ENCODE measurements around the gene UQCC5. TPM values are rescaled to one million over a fixed set of nuclear protein-coding genes. Genes with fewer than 3 reads are reported as not detected.

The UQCC5 gene
- total RNA-seq, 1 donor from 2014 or later, result 18.6 TPM

- Mint-ChIP-seq H3K4me3 (ENCODE audit: unreplicated experiment) (no peak overlapping the region), H3K4me1 (ENCODE audit: unreplicated experiment) (peaks cover 5% of the 10 kb centered on the region), H3K9me3 (ENCODE audit: unreplicated experiment) (no peaks in the 10 kb centered on the region), H3K36me3 (ENCODE audit: unreplicated experiment) (peaks cover 25% of the 10 kb centered on the region), H3K27ac (ENCODE audit: unreplicated experiment) (no peak overlapping the region), H3K27me3 (ENCODE audit: unreplicated experiment) (no peaks in the 10 kb centered on the region)
- no peak for DNase-seq (ENCODE audit: extremely low spot score, unreplicated experiment)
- TF ChIP-seq, protein P1, sequence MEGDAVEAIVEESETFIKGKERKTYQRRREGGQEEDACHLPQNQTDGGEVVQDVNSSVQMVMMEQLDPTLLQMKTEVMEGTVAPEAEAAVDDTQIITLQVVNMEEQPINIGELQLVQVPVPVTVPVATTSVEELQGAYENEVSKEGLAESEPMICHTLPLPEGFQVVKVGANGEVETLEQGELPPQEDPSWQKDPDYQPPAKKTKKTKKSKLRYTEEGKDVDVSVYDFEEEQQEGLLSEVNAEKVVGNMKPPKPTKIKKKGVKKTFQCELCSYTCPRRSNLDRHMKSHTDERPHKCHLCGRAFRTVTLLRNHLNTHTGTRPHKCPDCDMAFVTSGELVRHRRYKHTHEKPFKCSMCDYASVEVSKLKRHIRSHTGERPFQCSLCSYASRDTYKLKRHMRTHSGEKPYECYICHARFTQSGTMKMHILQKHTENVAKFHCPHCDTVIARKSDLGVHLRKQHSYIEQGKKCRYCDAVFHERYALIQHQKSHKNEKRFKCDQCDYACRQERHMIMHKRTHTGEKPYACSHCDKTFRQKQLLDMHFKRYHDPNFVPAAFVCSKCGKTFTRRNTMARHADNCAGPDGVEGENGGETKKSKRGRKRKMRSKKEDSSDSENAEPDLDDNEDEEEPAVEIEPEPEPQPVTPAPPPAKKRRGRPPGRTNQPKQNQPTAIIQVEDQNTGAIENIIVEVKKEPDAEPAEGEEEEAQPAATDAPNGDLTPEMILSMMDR (IDR thresholded peaks at IDR 0.05), result no peak
Observed at GRCh38 chr3:52544937-52545336, 8.5 kb downstream of the UQCC5 start.

DNA sequence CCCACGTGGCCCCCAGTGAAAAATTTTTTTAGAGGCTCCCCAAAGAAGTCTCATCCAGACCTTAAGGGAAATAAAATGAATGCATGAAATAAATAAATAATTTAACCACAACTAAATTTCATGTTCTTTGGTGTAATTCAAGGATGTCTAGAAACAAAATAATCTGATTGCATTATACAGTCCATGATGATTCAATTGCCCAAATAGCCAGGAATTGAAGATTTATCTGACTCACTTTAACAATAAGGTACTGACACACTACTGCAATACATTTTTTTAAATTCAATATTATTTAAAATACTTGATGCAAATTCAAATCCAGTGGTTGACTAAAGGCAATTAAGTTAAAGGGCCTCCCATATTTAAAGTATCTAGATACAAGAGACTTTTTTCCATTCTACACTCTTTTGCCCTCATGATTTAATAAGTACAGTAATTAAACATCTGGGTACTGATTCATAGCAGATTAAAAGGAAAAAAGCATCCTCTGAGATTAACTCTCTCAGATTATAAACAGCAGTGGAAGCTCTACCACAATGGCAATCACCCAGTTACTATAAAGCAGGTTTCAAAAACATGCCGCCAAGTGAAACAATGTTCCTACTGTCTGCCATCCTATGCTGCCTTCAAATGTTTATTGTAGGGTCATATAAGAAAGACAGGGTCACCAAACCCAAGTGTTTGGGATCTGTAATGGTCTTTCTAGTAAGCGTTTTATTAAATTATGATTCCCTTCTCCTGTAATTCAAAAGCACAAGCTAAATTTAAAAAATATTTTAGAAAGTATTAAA is 9.9 kb downstream of the UQCC5 start:
- H3K9me3 Mint-ChIP-seq (ENCODE audit: unreplicated experiment), result no peaks in the 10 kb centered on the region
- TF ChIP-seq, protein P1 (IDR thresholded peaks at IDR 0.05), result no peak
- DNase-seq (ENCODE audit: extremely low spot score, unreplicated experiment), result no peak
- no peaks in the 10 kb centered on the region for H3K27me3 Mint-ChIP-seq (ENCODE audit: unreplicated experiment)
- H3K27ac Mint-ChIP-seq (ENCODE audit: unreplicated experiment), result no peak overlapping the region
- peaks cover 3% of the 10 kb centered on the region for H3K4me1 Mint-ChIP-seq (ENCODE audit: unreplicated experiment)
- no peak overlapping the region for H3K4me3 Mint-ChIP-seq (ENCODE audit: unreplicated experiment)
- H3K36me3 Mint-ChIP-seq (ENCODE audit: unreplicated experiment), result peaks cover 25% of the 10 kb centered on the region

DNA sequence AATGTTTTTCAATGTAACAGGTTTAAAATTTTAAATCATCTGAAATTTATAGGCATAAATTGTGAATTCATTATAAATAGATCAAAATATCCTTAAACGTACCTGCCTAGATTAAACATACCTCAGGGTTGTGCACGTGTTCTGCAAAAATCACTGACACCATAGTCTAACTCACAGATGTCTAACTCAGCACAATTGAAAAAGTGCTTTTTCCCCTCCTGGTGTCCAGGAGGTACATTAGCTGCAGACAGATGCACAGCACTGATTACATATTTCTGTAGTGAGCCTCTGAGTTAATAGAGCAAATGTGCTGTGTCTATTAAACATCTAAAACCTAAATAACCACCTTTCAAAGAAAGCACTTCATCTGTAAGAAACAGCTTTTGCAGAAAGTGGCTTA is 10.7 kb downstream of the UQCC5 start:
- no peak for DNase-seq (ENCODE audit: extremely low spot score, unreplicated experiment)
- Mint-ChIP-seq H3K27ac (ENCODE audit: unreplicated experiment) (no peak overlapping the region), H3K27me3 (ENCODE audit: unreplicated experiment) (no peaks in the 10 kb centered on the region), H3K9me3 (ENCODE audit: unreplicated experiment) (no peaks in the 10 kb centered on the region), H3K36me3 (ENCODE audit: unreplicated experiment) (peaks cover 30% of the 10 kb centered on the region), H3K4me1 (ENCODE audit: unreplicated experiment) (peaks cover 3% of the 10 kb centered on the region), H3K4me3 (ENCODE audit: unreplicated experiment) (no peak overlapping the region)
- TF ChIP-seq, protein P1 (IDR thresholded peaks at IDR 0.05), result no peak

DNA sequence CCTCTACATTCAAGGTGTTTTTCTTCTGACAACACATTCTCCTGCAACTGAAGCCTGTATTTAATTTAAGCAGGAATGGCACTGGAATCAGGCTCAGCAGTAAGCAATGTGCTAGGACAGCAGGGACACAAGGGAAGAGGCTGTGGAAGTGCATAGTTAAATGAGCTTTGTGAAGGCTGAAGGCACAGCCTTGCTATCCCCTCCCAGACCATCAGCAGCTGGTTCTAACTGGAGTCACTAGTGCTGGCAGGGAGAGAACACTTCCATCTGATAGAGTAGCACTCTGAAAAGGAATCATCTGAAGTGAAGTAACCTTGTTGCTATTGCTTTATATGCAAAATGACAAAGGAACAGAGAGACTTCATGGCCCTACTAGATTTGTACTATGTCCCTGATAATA is 14.7 kb downstream of the UQCC5 start:
- H3K27me3 Mint-ChIP-seq (ENCODE audit: unreplicated experiment), result no peaks in the 10 kb centered on the region
- peaks cover 12% of the 10 kb centered on the region for H3K4me1 Mint-ChIP-seq (ENCODE audit: unreplicated experiment)
- peak overlapping the region; percentile 18 for H3K27ac Mint-ChIP-seq (ENCODE audit: unreplicated experiment)

GRCh38 chr3:52552089-52552488 is 15.7 kb downstream of the UQCC5 start:
- Mint-ChIP-seq H3K36me3 (ENCODE audit: unreplicated experiment) (peaks cover 35% of the 10 kb centered on the region), H3K27ac (ENCODE audit: unreplicated experiment) (no peak overlapping the region), H3K9me3 (ENCODE audit: unreplicated experiment) (no peaks in the 10 kb centered on the region), H3K27me3 (ENCODE audit: unreplicated experiment) (no peaks in the 10 kb centered on the region), H3K4me3 (ENCODE audit: unreplicated experiment) (no peak overlapping the region), H3K4me1 (ENCODE audit: unreplicated experiment) (peaks cover 14% of the 10 kb centered on the region)
- TF ChIP-seq, protein P1 (IDR thresholded peaks at IDR 0.05), result no peak
- no peak for DNase-seq (ENCODE audit: extremely low spot score, unreplicated experiment)

More for the DNA sequence above, 14.7 kb downstream of the UQCC5 start:
- DNase-seq (ENCODE audit: extremely low spot score, unreplicated experiment), result no peak
- TF ChIP-seq, protein P1 (IDR thresholded peaks at IDR 0.05), result no peak
- H3K9me3 Mint-ChIP-seq (ENCODE audit: unreplicated experiment), result no peaks in the 10 kb centered on the region
- H3K36me3 Mint-ChIP-seq (ENCODE audit: unreplicated experiment), result peaks cover 38% of the 10 kb centered on the region
- H3K4me3 Mint-ChIP-seq (ENCODE audit: unreplicated experiment), result no peak overlapping the region
